ENCODE data around the gene ANGPTL5.

- TF ChIP-seq CTCF (IDR thresholded peaks at IDR 0.05) (no peak), POLR2A (IDR thresholded peaks at IDR 0.05) (no peak), POLR2AphosphoS5 (IDR thresholded peaks at IDR 0.05) (no peak)
Measured at GRCh38 chr11:101881586-101881985, 34.7 kb downstream of the ANGPTL5 start.

Data from prostate gland (tissue), 2 donors.